GM12878 (cell line): Measurements from ENCODE around the gene MOAP1.

Source experiments
- CEBPB ChIP-seq, 2 experiments: fragments of 150-350 bp in 1 of 2; IDR thresholded peaks; 2 replicates each; pipeline ENCODE4 v1.6.1; 2012 to 2014; ENCODE audit warnings: low read depth in 2 of 2, low read length in 2 of 2, borderline replicate concordance in 1 of 2, inconsistent platforms in 1 of 2
- CEBPZ ChIP-seq: fragments of 150-350 bp; IDR thresholded peaks from 2 replicates; pipeline ENCODE4 v1.6.1; 2016; ENCODE audit warnings: low read depth, low read length
- CTCF ChIP-seq, 3 experiments: IDR thresholded peaks in 2 of 3; conservative IDR thresholded peaks in 1 of 3; 2 replicates each; pipeline ENCODE4 v1.5.1; 2011; ENCODE audit warnings: low read depth in 3 of 3, low read length in 3 of 3, mild to moderate bottlenecking in 3 of 3, control low read depth in 2 of 3, moderate library complexity in 2 of 3, inconsistent platforms in 1 of 3, mixed read lengths in 1 of 3; ENCODE audit not compliant: control insufficient read depth in 2 of 3, insufficient read depth in 1 of 3; ENCODE audit errors: extremely low read depth in 1 of 3
- EP300 ChIP-seq, 2 experiments: fragments of 150-350 bp in 1 of 2; IDR thresholded peaks; 2 replicates each; pipeline ENCODE4 v1.6.1; 2011 to 2012; ENCODE audit warnings: low read depth in 2 of 2, low read length in 2 of 2, borderline replicate concordance in 1 of 2, improper control_type of control experiment in 1 of 2, inconsistent platforms in 1 of 2; ENCODE audit not compliant: control insufficient read depth in 1 of 2
- NFIC ChIP-seq: IDR thresholded peaks from 2 replicates; pipeline ENCODE4 v1.6.1; 2012; ENCODE audit warnings: low read depth, mild to moderate bottlenecking, inconsistent platforms, low read length, moderate library complexity
- POLR2A ChIP-seq: IDR thresholded peaks from 2 replicates; pipeline ENCODE4 v1.6.1; 2011; ENCODE audit warnings: low read depth, mild to moderate bottlenecking, low read length
- SMC3 ChIP-seq: IDR thresholded peaks from 2 replicates; pipeline ENCODE4 v1.6.1; 2011; ENCODE audit warnings: low read length, improper control_type of control experiment, borderline replicate concordance
- TF ChIP-seq, protein P1 (sequence below): fragments of 450-650 bp; IDR thresholded peaks from 2 replicates; pipeline ENCODE4 v1.6.1; 2017; ENCODE audit warnings: antibody characterized with exemption, mild to moderate bottlenecking, moderate library complexity

DNA sequence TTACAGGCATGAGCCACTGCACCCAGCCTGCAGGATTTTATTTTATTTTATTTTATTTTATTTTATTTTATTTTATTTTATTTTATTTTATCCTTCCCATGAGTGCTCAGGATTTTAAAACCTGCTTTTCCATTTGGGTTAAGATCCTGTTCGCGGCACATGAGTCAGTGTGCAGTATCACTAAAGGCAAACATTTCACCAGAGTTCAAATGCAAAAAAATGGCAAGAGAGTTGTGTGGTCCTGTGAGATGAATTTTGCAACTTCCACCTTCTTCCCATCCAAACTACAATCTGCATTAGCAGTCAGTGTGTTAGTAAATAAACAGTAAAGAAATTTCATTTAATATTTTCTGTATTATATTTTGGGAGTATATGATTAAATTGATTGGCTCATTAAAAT lies 29.0 kb downstream of the MOAP1 start:
- TF ChIP-seq CTCF (IDR thresholded peaks at IDR 0.05 in 2 of 3, conservative IDR thresholded peaks at IDR 0.05 in 1 of 3; ENCODE audit: control insufficient read depth in 2 of 3, extremely low read depth in 1 of 3, insufficient read depth in 1 of 3, low read depth in 3 of 3, low read length in 3 of 3) (no peak), EP300 (IDR thresholded peaks at IDR 0.05; ENCODE audit: borderline replicate concordance in 1 of 2, control insufficient read depth in 1 of 2, low read depth in 2 of 2, low read length in 2 of 2) (no peak), NFIC (no peak), CEBPB (IDR thresholded peaks at IDR 0.05; ENCODE audit: borderline replicate concordance in 1 of 2, low read depth in 2 of 2, low read length in 2 of 2) (no peak), POLR2A (no peak), CEBPZ (no peak), SMC3 (no peak)
- TF ChIP-seq, protein P1, sequence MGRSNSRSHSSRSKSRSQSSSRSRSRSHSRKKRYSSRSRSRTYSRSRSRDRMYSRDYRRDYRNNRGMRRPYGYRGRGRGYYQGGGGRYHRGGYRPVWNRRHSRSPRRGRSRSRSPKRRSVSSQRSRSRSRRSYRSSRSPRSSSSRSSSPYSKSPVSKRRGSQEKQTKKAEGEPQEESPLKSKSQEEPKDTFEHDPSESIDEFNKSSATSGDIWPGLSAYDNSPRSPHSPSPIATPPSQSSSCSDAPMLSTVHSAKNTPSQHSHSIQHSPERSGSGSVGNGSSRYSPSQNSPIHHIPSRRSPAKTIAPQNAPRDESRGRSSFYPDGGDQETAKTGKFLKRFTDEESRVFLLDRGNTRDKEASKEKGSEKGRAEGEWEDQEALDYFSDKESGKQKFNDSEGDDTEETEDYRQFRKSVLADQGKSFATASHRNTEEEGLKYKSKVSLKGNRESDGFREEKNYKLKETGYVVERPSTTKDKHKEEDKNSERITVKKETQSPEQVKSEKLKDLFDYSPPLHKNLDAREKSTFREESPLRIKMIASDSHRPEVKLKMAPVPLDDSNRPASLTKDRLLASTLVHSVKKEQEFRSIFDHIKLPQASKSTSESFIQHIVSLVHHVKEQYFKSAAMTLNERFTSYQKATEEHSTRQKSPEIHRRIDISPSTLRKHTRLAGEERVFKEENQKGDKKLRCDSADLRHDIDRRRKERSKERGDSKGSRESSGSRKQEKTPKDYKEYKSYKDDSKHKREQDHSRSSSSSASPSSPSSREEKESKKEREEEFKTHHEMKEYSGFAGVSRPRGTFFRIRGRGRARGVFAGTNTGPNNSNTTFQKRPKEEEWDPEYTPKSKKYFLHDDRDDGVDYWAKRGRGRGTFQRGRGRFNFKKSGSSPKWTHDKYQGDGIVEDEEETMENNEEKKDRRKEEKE: no peak
